IMR-90 (cell line): ENCODE results near the gene PNMA8A. TPM values are rescaled to one million over a fixed set of nuclear protein-coding genes. Genes with fewer than 3 reads are reported as not detected.

ENCODE experiments used
- ATAC-seq: fragments of 200-7000 bp; cut with Tn5 transposase; 2 replicates; pipeline ENCODE4 v1.9.1; 2020; ENCODE audit warnings: low read depth, mild to moderate bottlenecking, moderate library complexity
- BruUV-seq: library from RNA; stranded (reverse); fragments of 400-500 nt; replicated peaks from 2 replicates; lab custom pipeline; 2021; lab: Mats Ljungman, UMichigan
- CTCF ChIA-PET: fragments of 300-600 bp; formaldehyde crosslinking; extraction: SDS; loops from one replicate; lab custom pipeline; 2021; ENCODE audit warnings: antibody characterized with exemption; lab: Yijun Ruan, JAX
- POLR2A ChIA-PET: fragments of 300-600 bp; sonication (Branson Sonifier 250); formaldehyde crosslinking; loops from one replicate; lab custom pipeline; 2022; ENCODE audit warnings: antibody characterized with exemption; ENCODE audit not compliant: unreplicated experiment; lab: Charles Lee
- DNase-seq: peaks from one replicate; pipeline ENCODE4 v3.0.0; 2013
- H2AFZ ChIP-seq: replicated peaks from 2 replicates; pipeline ENCODE3; 2013; ENCODE audit warnings: low read length, mild to moderate bottlenecking; ENCODE audit not compliant: poor library complexity
- H2AK5ac ChIP-seq: 2 replicates; pipeline ENCODE4 v1.6.1; 2013; ENCODE audit warnings: low read depth, low read length, inconsistent platforms
- H2AK9ac ChIP-seq: replicated peaks from 2 replicates; pipeline ENCODE3; 2013; ENCODE audit warnings: mild to moderate bottlenecking, low read depth, low read length, moderate library complexity; ENCODE audit not compliant: poor library complexity
- H2BK120ac ChIP-seq: 2 replicates; pipeline ENCODE4 v1.6.1; 2013; ENCODE audit warnings: low read depth, low read length, inconsistent platforms
- H2BK15ac ChIP-seq: 3 replicates; pipeline ENCODE4 v1.6.1; 2013; ENCODE audit warnings: low read depth, low read length, inconsistent platforms
- H2BK20ac ChIP-seq: 2 replicates; pipeline ENCODE4 v1.6.1; 2013; ENCODE audit warnings: low read depth, mild to moderate bottlenecking, inconsistent platforms, low read length, moderate library complexity
- H2BK5ac ChIP-seq: 2 replicates; pipeline ENCODE4 v1.6.1; 2013; ENCODE audit warnings: mild to moderate bottlenecking, low read depth, low read length, inconsistent platforms; ENCODE audit not compliant: poor library complexity, severe bottlenecking
- H3K14ac ChIP-seq: replicated peaks from 2 replicates; pipeline ENCODE4 v1.6.1; 2013; ENCODE audit warnings: low read depth, low read length, inconsistent platforms
- H3K18ac ChIP-seq: 2 replicates; pipeline ENCODE4 v1.6.1; 2013; ENCODE audit warnings: low read depth, low read length, control low read depth
- H3K23ac ChIP-seq: 2 replicates; pipeline ENCODE4 v1.6.1; 2013; ENCODE audit warnings: low read depth, low read length, inconsistent platforms
- H3K27ac ChIP-seq: 2 replicates; pipeline ENCODE4 v1.5.1; 2013; ENCODE audit warnings: mild to moderate bottlenecking, control low read depth, low read length; ENCODE audit not compliant: insufficient read depth
- H3K27me3 ChIP-seq: 2 replicates; pipeline ENCODE4 v1.6.1; 2013; ENCODE audit warnings: low read length; ENCODE audit not compliant: control insufficient read depth, insufficient read depth
- H3K36me3 ChIP-seq: 2 replicates; pipeline ENCODE4 v1.6.1; 2013; ENCODE audit warnings: low read length, mixed read lengths; ENCODE audit not compliant: control insufficient read depth, insufficient read depth
- H3K4ac ChIP-seq: 2 replicates; pipeline ENCODE4 v1.6.1; 2013; ENCODE audit warnings: low read depth, low read length, inconsistent platforms
- H3K4me1 ChIP-seq: 2 replicates; pipeline ENCODE4 v1.6.1; 2013; ENCODE audit warnings: low read length, mixed read lengths; ENCODE audit not compliant: control insufficient read depth, insufficient read depth
- H3K4me2 ChIP-seq: 2 replicates; pipeline ENCODE4 v1.6.1; 2013; ENCODE audit warnings: low read depth, mild to moderate bottlenecking, control low read depth, low read length, moderate library complexity
- H3K4me3 ChIP-seq: 2 replicates; pipeline ENCODE4 v1.5.1; 2013; ENCODE audit warnings: low read depth, mild to moderate bottlenecking, control low read depth, low read length, moderate library complexity; ENCODE audit not compliant: insufficient read depth
- H3K56ac ChIP-seq: 2 replicates; pipeline ENCODE4 v1.6.1; 2013; ENCODE audit warnings: low read length, inconsistent platforms; ENCODE audit not compliant: insufficient read depth; ENCODE audit errors: extremely low read depth
- H3K79me1 ChIP-seq, 2 experiments: 2 replicates each; pipeline ENCODE4 v1.6.1; 2013; ENCODE audit warnings: low read length in 2 of 2, inconsistent platforms in 1 of 2, low read depth in 1 of 2
- H3K9ac ChIP-seq: 2 replicates; pipeline ENCODE4 v1.6.1; 2013; ENCODE audit warnings: low read depth, low read length, control low read depth
- H3K9me1 ChIP-seq: 2 replicates; pipeline ENCODE4 v1.6.1; 2013; ENCODE audit warnings: low read length, inconsistent platforms; ENCODE audit not compliant: insufficient read depth
- H3K9me3 ChIP-seq: 2 replicates; pipeline ENCODE4 v1.6.1; 2013; ENCODE audit warnings: low read length; ENCODE audit not compliant: control insufficient read depth, insufficient read depth
- H4K20me1 ChIP-seq: 2 replicates; pipeline ENCODE4 v1.6.1; 2013; ENCODE audit warnings: low read length, inconsistent platforms; ENCODE audit not compliant: insufficient read depth
- H4K5ac ChIP-seq: 2 replicates; pipeline ENCODE4 v1.6.1; 2013; ENCODE audit warnings: mild to moderate bottlenecking, low read depth, low read length, control low read depth
- H4K8ac ChIP-seq, 2 experiments: 2 replicates each; pipeline ENCODE4 v1.6.1; 2013; ENCODE audit warnings: low read depth in 2 of 2, low read length in 2 of 2, control low read depth in 1 of 2, inconsistent platforms in 1 of 2
- H4K91ac ChIP-seq: 2 replicates; pipeline ENCODE4 v1.6.1; 2013; ENCODE audit warnings: low read depth, low read length, inconsistent platforms; ENCODE audit not compliant: insufficient read depth
- BHLHE40 ChIP-seq: fragments of 150-350 bp; IDR thresholded peaks from 2 replicates; pipeline ENCODE4 v1.6.1; 2016; ENCODE audit warnings: mild to moderate bottlenecking, low read depth, low read length
- CEBPB ChIP-seq: IDR thresholded peaks from 2 replicates; pipeline ENCODE4 v1.6.1; 2012; ENCODE audit warnings: low read depth, low read length, improper control_type of control experiment
- CHD1 ChIP-seq: IDR thresholded peaks from 2 replicates; pipeline ENCODE4 v1.6.1; 2012; ENCODE audit warnings: low read depth, low read length, improper control_type of control experiment
- CTCF ChIP-seq: conservative IDR thresholded peaks from 2 replicates; pipeline ENCODE4 v1.5.1; 2012; ENCODE audit warnings: mild to moderate bottlenecking, low read depth, low read length, improper control_type of control experiment
- ELK1 ChIP-seq: fragments of 150-350 bp; IDR thresholded peaks from 2 replicates; pipeline ENCODE4 v1.6.1; 2016; ENCODE audit warnings: low read depth, mild to moderate bottlenecking, low read length, moderate library complexity, borderline replicate concordance
- FOS ChIP-seq: fragments of 150-350 bp; IDR thresholded peaks from 2 replicates; pipeline ENCODE4 v1.6.1; 2016; ENCODE audit warnings: low read depth, low read length
- MAFK ChIP-seq: IDR thresholded peaks from 2 replicates; pipeline ENCODE4 v1.6.1; 2012; ENCODE audit warnings: low read depth, low read length, improper control_type of control experiment
- MAZ ChIP-seq: IDR thresholded peaks from 2 replicates; pipeline ENCODE4 v1.6.1; 2012; ENCODE audit warnings: low read depth, mild to moderate bottlenecking, low read length, improper control_type of control experiment, moderate library complexity, borderline replicate concordance
- MXI1 ChIP-seq: IDR thresholded peaks from 2 replicates; pipeline ENCODE4 v1.6.1; 2012; ENCODE audit warnings: low read depth, mild to moderate bottlenecking, low read length, moderate library complexity, borderline replicate concordance
- NFE2L2 ChIP-seq: fragments of 150-350 bp; IDR thresholded peaks from 2 replicates; pipeline ENCODE4 v1.6.1; 2016; ENCODE audit warnings: low read depth, mild to moderate bottlenecking, low read length
- POLR2A ChIP-seq: IDR thresholded peaks from 2 replicates; pipeline ENCODE4 v1.6.1; 2012; ENCODE audit warnings: mild to moderate bottlenecking, low read depth, low read length
- RCOR1 ChIP-seq: IDR thresholded peaks from 2 replicates; pipeline ENCODE4 v1.6.1; 2012; ENCODE audit warnings: mild to moderate bottlenecking, low read length, improper control_type of control experiment; ENCODE audit not compliant: insufficient replicate concordance
- RFX5 ChIP-seq: IDR thresholded peaks from 2 replicates; pipeline ENCODE4 v1.8.0; 2012; ENCODE audit warnings: low read depth, mild to moderate bottlenecking, low read length, moderate library complexity
- SMC3 ChIP-seq: fragments of 150-350 bp; IDR thresholded peaks from 2 replicates; pipeline ENCODE4 v1.6.1; 2016; ENCODE audit warnings: low read depth, mild to moderate bottlenecking, antibody characterized with exemption, low read length, moderate library complexity
- WGBS, 2 experiments: methylation state at CpG; one replicate each; pipeline versions ENCODE4 v1.1.5 to v1.1.7; 2013; ENCODE audit warnings: missing lambda C conversion rate in 2 of 2; ENCODE audit not compliant: insufficient read length in 1 of 2; ENCODE audit errors: extremely low coverage in 2 of 2; 5-methylcytosine and 5-hydroxymethylcytosine counted together
- dilution Hi-C: fragments of 300-500 bp; cut with HindIII; formaldehyde crosslinking; loops from one replicate; pipeline ENCODE4 v1.14.3; 2018; ENCODE audit warnings: low sequenced_read_pairs; ENCODE audit not compliant: unreplicated experiment
- in situ Hi-C: fragments of 300-500 bp; cut with MboI; formaldehyde crosslinking; loops from 3 replicates; pipeline ENCODE4 v1.14.3; 2019; ENCODE audit warnings: low sequenced_read_pairs, inconsistent platforms, mixed read lengths
- intact Hi-C: fragments of 100-400 bp; cut with micrococcal nuclease; formaldehyde crosslinking; loops from 2 replicates; pipeline ENCODE4 v1.10.0; 2022
- polyA plus RNA-seq, 3 experiments: library from polyadenylated mRNA; depleted of rRNA; stranded (reverse); fragments of >200 nt; gene quantifications; 2 replicates each; pipeline ENCODE4 v1.2.3, GENCODE V29; 2012; ENCODE audit warnings: low replicate concordance in 1 of 3
- total RNA-seq: library from RNA; depleted of rRNA; stranded (reverse); fragments of >200 nt; gene quantifications from 2 replicates; pipeline ENCODE4 v1.2.3, GENCODE V29; 2012

The PNMA8A gene
- total and polyA plus RNA-seq, 2 of the 4 experiments (the other 2 are of a cell fraction), result 0.77 to 0.90 TPM

GRCh38 chr19:46460981-46461380 is 10.4 kb downstream of the PNMA8A start:
- H2AK5ac ChIP-seq, result no peak overlapping the region
- no TSS peak for BruUV-seq
- H3K27ac ChIP-seq, result no peak overlapping the region
- H3K23ac ChIP-seq, result no peak overlapping the region
- no peak overlapping the region for H2BK120ac ChIP-seq
- no peaks in the 10 kb centered on the region for H3K79me1 ChIP-seq
- H3K14ac ChIP-seq, result no peak overlapping the region
- POLR2A ChIA-PET, result no interaction called here
- no peaks in the 10 kb centered on the region for H3K9me3 ChIP-seq
- in situ Hi-C loops, result no loop called here
- no peak overlapping the region for H3K9ac ChIP-seq
- H3K27me3 ChIP-seq, result peaks cover 13% of the 10 kb centered on the region
- dilution Hi-C loops, result no loop called here
- no peaks in the 10 kb centered on the region for H3K9me1 ChIP-seq
- H4K91ac ChIP-seq, result no peak overlapping the region
- H2AFZ ChIP-seq, result no peak overlapping the region
- H3K4me2 ChIP-seq, result no peak overlapping the region
- no peak for TF ChIP-seq RCOR1
- no peak for TF ChIP-seq CEBPB
- TF ChIP-seq MAZ, result no peak
- TF ChIP-seq FOS, result no peak
- TF ChIP-seq ELK1, result no peak
- TF ChIP-seq MXI1, result no peak
- TF ChIP-seq SMC3, result no peak
- no peak for TF ChIP-seq CTCF
- TF ChIP-seq CHD1, result no peak
- no peak for TF ChIP-seq RFX5
- TF ChIP-seq MAFK, result no peak
- TF ChIP-seq BHLHE40, result no peak
- TF ChIP-seq POLR2A, result no peak
- no peak for TF ChIP-seq NFE2L2
- H4K20me1 ChIP-seq, result no peaks in the 10 kb centered on the region
- H3K4me3 ChIP-seq, result no peak overlapping the region
- peaks cover 3% of the 10 kb centered on the region; the same call in 1 of the 2 replicates for H3K4me1 ChIP-seq
- no peak overlapping the region for H2BK20ac ChIP-seq
- H3K4ac ChIP-seq, result no peak overlapping the region
- no peak overlapping the region for H4K8ac ChIP-seq
- H3K18ac ChIP-seq, result no peak overlapping the region
- H2BK5ac ChIP-seq, result no peak overlapping the region
- no peaks in the 10 kb centered on the region for H3K36me3 ChIP-seq
- H2BK15ac ChIP-seq, result no peak overlapping the region
- WGBS, 2 experiments, result 80% methylated on average over 1 of the region's 1 CpG; no CpG with 5 or more reads in 1 of the 2 experiments
- H4K5ac ChIP-seq, result no peak overlapping the region
- H2AK9ac ChIP-seq, result no peak overlapping the region
- CTCF ChIA-PET, result no interaction called here
- DNase-seq, result no peak
- intact Hi-C loops, result no loop called here
- no peak overlapping the region for H3K56ac ChIP-seq
- no peak for ATAC-seq
